CD4-positive, alpha-beta T cell treated with Interleukin-1 beta for 1 hour (primary cell): Measurements from ENCODE around the gene POMT2.
"Not testable (repeated sequence)": the region's sequence is repeated elsewhere in the genome, so short reads cannot be mapped to it uniquely, and the experiment has no call there.

Source experiments
- DNase-seq, 2 donors: peaks; one replicate each; pipeline ENCODE4 v3.0.0-alpha.2; 2020 to 2022

The POMT2 gene

GRCh38 chr14:77320238-77320935, at the start of gene POMT2:
Gene POMT2 (minus strand): TSS chr14:77320883. CDS start chr14:77320681, 202 bp downstream.
- DNase-seq = peak; percentile 92 to 93

DNA sequence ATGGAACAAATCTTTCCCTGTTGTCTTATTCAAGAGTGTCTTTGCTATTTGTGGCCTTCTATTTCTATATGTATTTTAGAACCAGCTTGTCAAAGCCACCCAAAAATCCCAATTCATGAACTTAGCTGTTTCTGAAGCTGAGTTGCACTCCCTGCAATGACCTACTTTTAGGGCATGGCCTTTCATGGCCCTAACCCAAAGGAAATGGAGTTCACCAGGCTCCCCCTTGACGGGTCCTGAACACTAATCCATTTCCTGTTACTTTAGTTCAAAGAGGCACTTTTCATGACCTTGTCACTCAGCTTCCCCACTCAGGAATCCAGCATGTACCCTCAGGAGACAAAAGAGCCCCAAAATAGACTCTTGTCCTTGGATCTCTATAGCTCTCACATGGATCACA, 48.6 kb upstream of the POMT2 start:
- peak in 1 of 2 donors; percentile 39 for DNase-seq

DNA sequence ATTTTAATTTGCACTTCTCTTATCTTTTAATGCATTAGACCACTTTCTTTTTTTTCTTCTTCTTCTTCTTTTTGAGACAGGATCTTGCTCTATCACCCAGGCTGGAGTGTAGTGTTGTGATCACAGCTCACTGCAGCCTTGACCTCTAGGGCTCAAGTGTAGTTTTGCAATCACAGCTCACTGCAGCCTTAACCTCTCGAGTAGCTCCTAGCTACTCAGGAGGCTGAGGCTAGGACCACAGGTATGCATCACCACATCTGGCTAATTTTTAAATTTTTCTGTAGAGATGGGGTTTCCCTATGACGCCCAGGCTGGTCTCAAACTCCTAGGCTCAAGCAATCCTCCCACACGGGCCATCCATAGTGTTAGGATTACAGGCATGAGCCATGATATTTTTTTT, 43.5 kb upstream of the POMT2 start:
- no peak for DNase-seq

DNA sequence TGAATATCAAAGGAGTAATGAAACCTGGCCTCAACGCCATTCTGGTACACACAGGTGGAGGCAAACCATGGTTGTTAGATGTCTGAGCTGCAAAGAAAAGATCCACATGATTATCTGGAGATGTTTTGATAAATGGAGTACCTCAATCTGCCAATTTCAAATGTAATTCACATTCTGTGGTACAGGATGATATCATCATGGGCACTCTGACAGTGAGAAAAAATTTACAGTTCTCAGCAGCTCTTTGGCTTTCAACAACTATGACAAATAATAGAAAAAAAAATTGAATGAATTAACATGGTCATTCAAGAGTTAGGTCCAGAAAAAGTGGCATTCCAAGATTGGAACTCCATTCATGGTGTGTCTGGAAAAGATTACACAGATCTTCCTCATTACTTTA, 38.9 kb upstream of the POMT2 start:
- no peak for DNase-seq

- no peak for DNase-seq
Observed at GRCh38 chr14:77356899-77357298, 36.2 kb upstream of the POMT2 start.

DNA sequence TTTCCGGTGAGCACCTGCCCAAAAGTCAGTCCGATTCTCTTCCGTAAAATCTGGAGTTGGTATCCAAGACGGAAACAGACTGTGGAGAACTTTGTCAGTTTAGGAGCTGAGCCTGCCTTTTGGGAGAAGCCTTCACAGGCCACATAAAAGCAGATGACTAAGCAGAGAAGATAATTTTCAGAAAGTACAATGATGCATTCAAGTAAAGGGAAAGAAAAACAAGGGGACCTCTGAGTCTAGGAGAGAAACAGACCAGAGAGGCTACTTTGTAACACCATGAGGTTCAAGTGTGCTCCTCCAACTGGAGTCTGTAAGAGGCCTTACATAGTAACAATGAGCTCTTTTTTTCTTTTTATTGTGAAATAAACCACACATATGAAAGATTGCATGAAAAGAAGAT, 35.1 kb upstream of the POMT2 start:
- DNase-seq = no peak

GRCh38 chr14:77353469-77354141, 32.9 kb upstream of the POMT2 start:
- DNase-seq = no peak

- no peak for DNase-seq
Observed at GRCh38 chr14:77347751-77348150, 27.1 kb upstream of the POMT2 start.

- no peak for DNase-seq
Observed at GRCh38 chr14:77346495-77346894, 25.8 kb upstream of the POMT2 start.

GRCh38 chr14:77344377-77344996, 23.8 kb upstream of the POMT2 start:
- no peak for DNase-seq

DNA sequence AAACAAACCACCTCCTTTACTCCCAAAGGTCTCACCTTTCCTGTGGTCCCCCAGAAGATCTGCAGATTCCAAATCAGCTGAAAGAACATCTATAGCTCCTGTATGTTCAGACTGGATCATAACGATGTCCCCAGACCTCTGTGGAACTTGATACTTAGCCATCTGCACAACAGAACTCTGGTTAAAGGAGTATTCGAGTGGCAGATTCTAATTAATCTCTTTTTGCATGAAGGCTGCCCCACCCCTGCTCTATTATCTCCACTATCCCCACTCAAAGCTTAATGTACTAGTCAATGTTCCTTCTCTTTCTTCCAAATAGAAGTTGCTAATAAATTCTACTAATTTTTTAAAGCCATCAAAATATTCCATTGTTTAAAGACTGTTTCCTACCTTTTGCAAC, 23.0 kb upstream of the POMT2 start:
- no peak for DNase-seq

- no peak for DNase-seq
Observed at GRCh38 chr14:77342726-77343397, 22.2 kb upstream of the POMT2 start.

DNA sequence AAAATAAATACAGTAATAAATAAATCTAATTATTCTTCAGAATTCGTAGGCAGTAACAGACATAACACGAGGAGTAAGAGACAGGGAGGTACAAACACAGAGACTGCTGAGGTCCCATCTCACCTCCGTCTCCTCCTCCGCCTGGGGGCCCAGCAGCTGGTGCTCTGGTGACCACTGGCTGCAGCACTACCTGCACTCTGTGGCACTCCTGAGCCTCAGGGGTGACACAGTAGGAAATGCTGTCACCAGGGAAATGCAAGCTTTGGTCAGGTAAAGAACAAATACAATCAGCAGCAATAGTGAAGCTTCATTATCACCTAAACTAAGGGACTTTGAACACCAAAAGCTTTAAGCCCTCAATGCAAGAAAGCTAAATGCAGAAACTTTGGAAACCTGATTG, 19.7 kb upstream of the POMT2 start:
- DNase-seq = no peak

- no peak for DNase-seq
Observed at GRCh38 chr14:77339407-77339806, 18.7 kb upstream of the POMT2 start.

GRCh38 chr14:77338302-77338701, 17.6 kb upstream of the POMT2 start:
- no peak for DNase-seq

GRCh38 chr14:77337880-77338279, 17.2 kb upstream of the POMT2 start:
- DNase-seq = no peak

DNA sequence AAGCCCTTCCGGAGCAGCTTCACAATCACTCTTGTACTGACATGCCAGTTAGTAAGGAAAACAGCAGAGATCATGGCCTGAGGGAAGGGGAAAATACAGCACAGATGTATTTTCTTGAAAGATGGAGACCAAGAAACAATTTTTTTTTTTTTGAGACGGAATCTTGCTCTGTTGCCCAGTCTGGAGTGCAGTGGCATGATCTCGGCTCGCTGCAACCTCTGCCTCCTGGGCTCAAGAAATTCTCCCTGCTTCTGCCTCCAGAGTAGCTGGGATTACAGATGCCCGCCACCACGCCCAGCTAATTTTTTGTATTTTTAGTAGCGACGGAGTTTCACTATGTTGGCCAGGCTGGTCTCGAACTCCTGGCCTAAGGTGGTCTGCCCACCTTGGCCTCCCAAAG, 16.6 kb upstream of the POMT2 start:
- DNase-seq = not testable (repeated sequence)

- no peak for DNase-seq
Observed at GRCh38 chr14:77335576-77335975, 14.9 kb upstream of the POMT2 start.

GRCh38 chr14:77329872-77330271, 9.2 kb upstream of the POMT2 start:
- no peak for DNase-seq

DNA sequence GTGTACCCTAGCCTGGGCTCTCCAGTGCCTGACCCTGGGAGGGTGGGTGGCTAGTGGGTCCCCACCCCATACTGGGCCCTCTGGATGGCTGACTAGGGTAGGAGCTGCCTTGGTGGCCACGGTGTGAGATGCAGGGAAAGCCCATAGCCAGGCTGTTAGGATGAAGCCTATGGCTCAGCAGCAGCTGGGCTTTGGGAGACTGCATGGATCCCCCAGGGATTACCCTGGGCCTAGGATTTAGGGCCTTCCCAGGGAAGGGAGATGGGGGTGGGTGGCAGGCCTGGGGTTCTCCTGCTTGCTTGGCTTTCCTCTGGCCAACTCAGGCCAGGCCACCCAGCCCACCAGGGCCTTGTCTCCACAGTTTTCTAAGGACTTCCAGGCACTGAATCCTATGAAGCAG, 6.4 kb upstream of the POMT2 start:
- DNase-seq = no peak

DNA sequence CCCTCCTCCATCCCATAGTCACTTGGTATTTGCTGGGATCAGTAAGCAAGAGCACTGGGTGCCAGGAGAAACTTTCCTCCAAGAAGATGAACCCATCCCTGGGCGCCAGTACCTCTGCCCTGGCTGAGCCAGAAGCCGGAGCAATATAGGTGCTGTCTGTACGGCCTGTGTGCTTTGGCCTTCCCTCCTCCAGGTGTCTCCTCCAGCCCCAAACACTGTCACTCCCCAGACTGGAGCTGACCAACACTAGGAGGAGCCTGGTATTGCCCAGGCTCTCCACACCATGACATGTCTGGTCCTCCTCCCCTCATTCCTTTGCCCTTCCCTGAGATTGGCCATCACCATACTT, 5.0 kb upstream of the POMT2 start:
- no peak for DNase-seq

- DNase-seq = no peak
Observed at GRCh38 chr14:77324816-77325745, 4.4 kb upstream of the POMT2 start.

GRCh38 chr14:77324289-77324688, 3.6 kb upstream of the POMT2 start:
- no peak for DNase-seq
